K562 (cell line): Measurements from ENCODE around the gene P4HB. TPM values are rescaled to one million over a fixed set of nuclear protein-coding genes. Genes with fewer than 3 reads are reported as not detected.

Source experiments
- ARID2 ChIP-seq: fragments of 450-650 bp; IDR thresholded peaks from 2 replicates; pipeline ENCODE4 v1.6.1; 2017; ENCODE audit warnings: antibody characterized with exemption, mild to moderate bottlenecking
- BMI1 ChIP-seq: fragments of 150-350 bp; IDR thresholded peaks from 2 replicates; pipeline ENCODE4 v1.6.1; 2014; ENCODE audit warnings: low read length
- BRD4 ChIP-seq: fragments of 200-600 bp; sonication (generic); IDR thresholded peaks from 2 replicates; pipeline ENCODE4 v1.6.1; 2017; ENCODE audit warnings: inconsistent platforms
- CEBPZ ChIP-seq: fragments of 150-350 bp; IDR thresholded peaks from 2 replicates; pipeline ENCODE4 v1.6.1; 2014; ENCODE audit warnings: low read depth, mild to moderate bottlenecking, low read length, borderline replicate concordance
- CTBP1 ChIP-seq: fragments of 450-650 bp; IDR thresholded peaks from 2 replicates; pipeline ENCODE4 v1.6.1; 2016; ENCODE audit warnings: borderline replicate concordance
- KAT8 ChIP-seq: fragments of 450-650 bp; IDR thresholded peaks from 2 replicates; pipeline ENCODE4 v1.6.1; 2016; ENCODE audit warnings: low read depth, mild to moderate bottlenecking
- MEF2D ChIP-seq: conservative IDR thresholded peaks from 2 replicates; pipeline ENCODE4 v1.6.1; 2016; ENCODE audit warnings: low read depth, missing genetic modification characterization, missing compliant biosample characterization
- MITF ChIP-seq: IDR thresholded peaks from 2 replicates; pipeline ENCODE4 v1.6.1; 2014; ENCODE audit warnings: antibody characterized with exemption
- NR2C1 ChIP-seq, 2 experiments: fragments of 450-650 bp; IDR thresholded peaks; 2 replicates each; pipeline ENCODE4 v1.6.1; 2017; ENCODE audit warnings: mild to moderate bottlenecking in 2 of 2, antibody characterized with exemption in 1 of 2, inconsistent platforms in 1 of 2, missing compliant biosample characterization in 1 of 2, missing genetic modification characterization in 1 of 2
- PHB ChIP-seq: fragments of 250-450 bp; sonication (Bioruptor Pico); IDR thresholded peaks from 2 replicates; pipeline ENCODE4 v1.5.0; 2021
- PHF21A ChIP-seq: fragments of 450-650 bp; IDR thresholded peaks from 2 replicates; pipeline ENCODE4 v1.6.1; 2017; ENCODE audit warnings: low read depth, borderline replicate concordance
- POLR2A ChIP-seq: fragments of 450-650 bp; conservative IDR thresholded peaks from 2 replicates; pipeline ENCODE4 v1.6.1; 2016
- POLR2AphosphoS2 ChIP-seq: IDR thresholded peaks from 2 replicates; pipeline ENCODE4 v1.6.1; 2012; ENCODE audit warnings: low read length, improper control_type of control experiment
- POLR2AphosphoS5 ChIP-seq: IDR thresholded peaks from 2 replicates; pipeline ENCODE4 v1.6.1; 2011; ENCODE audit warnings: mild to moderate bottlenecking, low read depth, low read length, moderate library complexity; ENCODE audit not compliant: control insufficient read depth, insufficient read depth
- POLR2B ChIP-seq: fragments of 450-650 bp; IDR thresholded peaks from 2 replicates; pipeline ENCODE4 v1.6.1; 2018; ENCODE audit warnings: low read depth; ENCODE audit not compliant: partially characterized antibody
- POLR2G ChIP-seq: fragments of 200-400 bp; formaldehyde crosslinking; IDR thresholded peaks from 2 replicates; pipeline ENCODE4 v1.6.1; 2017; ENCODE audit warnings: low read depth, mild to moderate bottlenecking, antibody characterized with exemption, low read length, moderate library complexity
- PTRF ChIP-seq: fragments of 450-650 bp; IDR thresholded peaks from 2 replicates; pipeline ENCODE4 v1.6.1; 2016; ENCODE audit warnings: mild to moderate bottlenecking, missing genetic modification characterization, missing compliant biosample characterization
- RBBP5 ChIP-seq: fragments of 200-600 bp; sonication (generic); IDR thresholded peaks from 2 replicates; pipeline ENCODE4 v1.6.1; 2012; ENCODE audit warnings: borderline replicate concordance, mild to moderate bottlenecking, low read length, control low read depth, inconsistent platforms; ENCODE audit not compliant: insufficient read depth, poor library complexity, severe bottlenecking
- RNF2 ChIP-seq: sonication (generic); IDR thresholded peaks from 2 replicates; pipeline ENCODE4 v1.6.1; 2016
- SAFB ChIP-seq: fragments of 200-400 bp; formaldehyde crosslinking; IDR thresholded peaks from 2 replicates; pipeline ENCODE4 v1.6.1; 2017; ENCODE audit warnings: low read depth, low read length, borderline replicate concordance
- SUPT5H ChIP-seq: fragments of 450-650 bp; IDR thresholded peaks from 2 replicates; pipeline ENCODE4 v1.6.1; 2016
- TCF7L2 ChIP-seq: fragments of 150-350 bp; IDR thresholded peaks from 2 replicates; pipeline ENCODE4 v1.6.1; 2016; ENCODE audit warnings: low read depth, mild to moderate bottlenecking, low read length, moderate library complexity
- USF2 ChIP-seq: sonication (generic); formaldehyde crosslinking; IDR thresholded peaks from 2 replicates; pipeline ENCODE4 v1.5.0; 2020; ENCODE audit warnings: missing genetic modification reagents
- ZFX ChIP-seq: sonication (generic); formaldehyde crosslinking; IDR thresholded peaks from 2 replicates; pipeline ENCODE4 v1.8.0; 2022; ENCODE audit warnings: mild to moderate bottlenecking, missing genetic modification reagents, moderate library complexity
- polyA plus RNA-seq, 8 experiments: library from polyadenylated mRNA; depleted of rRNA in 4 of 8; stranded (reverse) in 5 of 8; unstranded in 3 of 8; fragments of >200 nt; fragmentation: Nextera tagmentation in 2 of 8; fragmentation: Illumina TruSeq in 1 of 8; extraction: Ambion mirVana in 2 of 8; extraction: Trizol in 1 of 8; gene quantifications; 2 replicates each; pipeline versions ENCODE4 v1.2.1 to v1.2.3, GENCODE V29; 2011 to 2014; ENCODE audit warnings: inconsistent platforms in 1 of 8, missing spikeins in 1 of 8
- total RNA-seq, 7 experiments: library from RNA; depleted of rRNA in 6 of 7; stranded (reverse); fragments of >200 nt in 6 of 7; fragmentation: Illumina TruSeq in 2 of 7; extraction: Trizol in 2 of 7; gene quantifications; 2 replicates each; pipeline versions ENCODE4 v1.2.1 to v1.2.3, GENCODE V29; 2011 to 2021; ENCODE audit warnings: low replicate concordance in 1 of 7

Gene P4HB
- total and polyA plus RNA-seq, 9 of the 15 experiments (the other 6 are each of a cell fraction or from before 2014, with no cell fraction given), result 4.4 to 645 (median 325) TPM

GRCh38 chr17:81842725-81843504 is 17.4 kb downstream of the P4HB start (continued):
- TF ChIP-seq CEBPZ (no peak), MITF (no peak), PHF21A (no peak), MEF2D (tag) (no peak), PTRF (tag) (no peak), POLR2B (peak; percentile 82), POLR2AphosphoS5 (0 out of 2 replicates have a peak, but pooled peaks have one; percentile 22), CTBP1 (peak; percentile 21; the same call in 1 of the 2 replicates), TCF7L2 (no peak), POLR2AphosphoS2 (peak; percentile 95), ARID2 (no peak), RNF2 (no peak), NR2C1 (IDR thresholded peaks at IDR 0.05) (peak; percentile 27; the same call in 1 of the 2 replicates), NR2C1 (tag; IDR thresholded peaks at IDR 0.05) (no peak), PHB (CRISPR knock-in tag) (no peak), BMI1 (no peak), SUPT5H (peak; percentile 78; the same call in 1 of the 2 replicates), KAT8 (no peak), POLR2G (peak; percentile 74; the same call in 1 of the 2 replicates), ZFX (CRISPR knock-in tag) (peak; percentile 19; the same call in 1 of the 2 replicates), USF2 (no peak), RBBP5 (no peak), SAFB (no peak), BRD4 (no peak), POLR2A (peak; percentile 72)
